NCI-H2081 treated with DMSO at 0.1 percent for 48 hours (cell line): ENCODE results near the gene SP9.
"Not testable (repeated sequence)": the region's sequence is repeated elsewhere in the genome, so short reads cannot be mapped to it uniquely, and the experiment has no call there.

ENCODE experiments used
- DNase-seq: peaks from one replicate; lab custom pipeline; 2025; lab: John Stamatoyannopoulos, UW

The SP9 gene

GRCh38 chr2:174344716-174345461, 10.1 kb downstream of the SP9 start:
- DNase-seq = peak; percentile 38

- no peak for DNase-seq
These were observed 15.3 kb downstream of the SP9 start for GRCh38 chr2:174350018-174350417.

- DNase-seq = no peak
These were observed 15.9 kb downstream of the SP9 start for GRCh38 chr2:174350593-174351181.

GRCh38 chr2:174353004-174353403, 18.2 kb downstream of the SP9 start:
- no peak for DNase-seq

GRCh38 chr2:174356347-174356746, 21.6 kb downstream of the SP9 start:
- DNase-seq = no peak

GRCh38 chr2:174359663-174360062, 24.9 kb downstream of the SP9 start:
- not testable (repeated sequence) for DNase-seq

GRCh38 chr2:174362949-174363348, 28.2 kb downstream of the SP9 start:
- DNase-seq = no peak

GRCh38 chr2:174363492-174364225, 28.9 kb downstream of the SP9 start:
- DNase-seq = not testable (repeated sequence)

- DNase-seq = no peak
These were observed 29.9 kb downstream of the SP9 start for GRCh38 chr2:174364628-174365027.

- DNase-seq = no peak
These were observed 30.8 kb downstream of the SP9 start for GRCh38 chr2:174365571-174365970.

GRCh38 chr2:174368691-174369090, 33.9 kb downstream of the SP9 start:
- no peak for DNase-seq

GRCh38 chr2:174376967-174377366, 42.2 kb downstream of the SP9 start:
- DNase-seq = no peak

GRCh38 chr2:174383796-174384195, 49.0 kb downstream of the SP9 start:
- no peak for DNase-seq

GRCh38 chr2:174385201-174385600, 50.4 kb downstream of the SP9 start:
- no peak for DNase-seq
